Adrenal gland (tissue), 12 donors: ENCODE measurements around the gene RBMS1. TPM values are rescaled to one million over a fixed set of nuclear protein-coding genes. Genes with fewer than 3 reads are reported as not detected.

Experiments
- DNase-seq, 7 donors: peaks; one replicate each; pipeline ENCODE4 v3.0.0-alpha.2; 2019 to 2020
- H3K27ac ChIP-seq, 5 donors: fragments of 200-600 bp; sonication (generic) in 4 of 5; 1 replicate in 3 of 5; 2 replicates in 2 of 5; pipeline versions ENCODE4 v1.5.1 to v1.8.0; 2016 to 2020; ENCODE audit warnings: mild to moderate bottlenecking in 1 of 5
- H3K27me3 ChIP-seq: fragments of 200-600 bp; 2 replicates; pipeline ENCODE4 v1.8.0; 2021
- H3K36me3 ChIP-seq, 2 donors: fragments of 200-600 bp; replicated peaks in 1 of 2; 1 replicate in 1 of 2; 2 replicates in 1 of 2; pipeline versions ENCODE4 v1.5.1 to v1.8.0; 2018 to 2022
- H3K4me1 ChIP-seq, 2 donors: fragments of 200-600 bp; replicated peaks in 1 of 2; 1 replicate in 1 of 2; 2 replicates in 1 of 2; pipeline versions ENCODE4 v1.5.1 to v1.8.0; 2018 to 2021
- H3K4me3 ChIP-seq, 4 donors: fragments of 200-600 bp; sonication (generic) in 3 of 4; one replicate each; pipeline ENCODE4 v1.5.1; 2016 to 2018
- H3K9me3 ChIP-seq, 3 donors: fragments of 200-600 bp; sonication (generic) in 1 of 3; replicated peaks in 1 of 3; 1 replicate in 2 of 3; 2 replicates in 1 of 3; pipeline versions ENCODE4 v1.5.1 to v1.8.0; 2016 to 2021
- CTCF ChIP-seq, 6 experiments: fragments of 450-650 bp in 4 of 6; fragments of 200-600 bp in 2 of 6; sonication (generic) in 1 of 6; IDR thresholded peaks; 1 replicate in 5 of 6; 2 replicates in 1 of 6; pipeline versions ENCODE4 v1.5.1 to v1.8.0; 2016 to 2021; ENCODE audit warnings: antibody characterized with exemption in 6 of 6, mild to moderate bottlenecking in 2 of 6, moderate library complexity in 1 of 6
- POLR2A ChIP-seq, 2 donors: fragments of 450-650 bp; IDR thresholded peaks; one replicate each; pipeline ENCODE4 v1.6.1; 2017; ENCODE audit warnings: antibody characterized with exemption in 2 of 2, mild to moderate bottlenecking in 2 of 2, moderate library complexity in 1 of 2
- WGBS, 4 donors: extraction: QIAGEN DNeasy Blood & Tissue Kit in 2 of 4; methylation state at CpG; one replicate each; pipeline versions ENCODE4 v1.1.5 to v1.1.7; 2013 to 2017; 5-methylcytosine and 5-hydroxymethylcytosine counted together
- intact Hi-C, 2 donors: fragments of 100-400 bp; cut with DNase I; formaldehyde crosslinking; loops; one replicate each; pipeline versions ENCODE4 v1.14.1 to v1.15.0; 2022 to 2023
- polyA plus RNA-seq, 3 donors: library from polyadenylated mRNA; stranded (reverse); fragments of 200-250 nt in 2 of 3; fragments of 350-450 nt in 1 of 3; fragmentation: Illumina TruSeq in 1 of 3; extraction: RNeasy Lipid Tissue Mini Kit (QIAGEN cat#74804) in 1 of 3; gene quantifications; one replicate each; pipeline ENCODE4 v1.2.3, GENCODE V29; 2013 to 2014
- total RNA-seq, 9 donors: library from RNA; depleted of rRNA in 4 of 9; stranded (reverse); fragments of >200 nt in 4 of 9; fragments of 120-200 nt in 1 of 9; fragmentation: NEBNext Ultra II Directional in 1 of 9; extraction: Animal tissue kit (Norgen Biotek cat#: 25700) in 1 of 9; gene quantifications; one replicate each; pipeline versions ENCODE4 v1.1.0 to v1.2.4, GENCODE V29; 2013 to 2023
- donor health status: healthy with polysubstance abuse.
- donor health status: Bipolar disorder and iron deficiency.
- donor health status: DM: yes; HTN: yes; CAD: no.
- donor health status: DM: no; HTN: no; CAD: no.
- donor health status: DM: no; HTN: no; CAD: no.
- donor health status: DM: yes; HTN: yes; CAD: no.

Gene RBMS1
- total and polyA plus RNA-seq, 12 donors, result 24.2 to 62.1 (median 37.1) TPM

DNA sequence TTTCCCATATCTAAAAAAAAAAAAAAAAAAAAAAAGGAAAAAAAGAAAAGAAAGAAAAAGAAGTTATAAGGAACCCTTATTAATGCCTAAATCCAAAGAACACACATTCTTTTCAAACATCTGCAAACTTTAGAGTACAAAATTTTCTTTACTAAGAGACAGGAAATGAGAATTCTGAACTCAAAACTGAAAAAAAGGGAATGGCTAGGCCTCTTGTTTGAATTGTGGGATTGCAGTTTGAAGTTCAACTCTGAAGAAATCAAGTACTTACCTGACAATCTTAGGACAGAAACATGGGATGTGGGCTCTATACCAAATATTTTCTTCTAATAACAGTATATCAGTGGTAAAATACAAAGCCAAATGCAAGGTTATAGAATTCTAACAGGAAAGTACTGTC, 175.4 kb downstream of the RBMS1 start:
- TF ChIP-seq POLR2A (IDR thresholded peaks at IDR 0.05) (no peak), CTCF (IDR thresholded peaks at IDR 0.05) (no peak)
- DNase-seq, result no peak
- no peak overlapping the region for H3K27ac ChIP-seq
- peaks cover 0 to 52% of the 10 kb centered on the region in 2 donors for H3K4me1 ChIP-seq
- no peaks in the 10 kb centered on the region for H3K9me3 ChIP-seq
- no peak overlapping the region for H3K4me3 ChIP-seq
- H3K36me3 ChIP-seq, result no peaks in the 10 kb centered on the region
- no peaks in the 10 kb centered on the region for H3K27me3 ChIP-seq
- intact Hi-C loops, result no loop called here

GRCh38 chr2:160317181-160318099, 176.2 kb downstream of the RBMS1 start:
- H3K9me3 ChIP-seq, result no peaks in the 10 kb centered on the region
- H3K4me1 ChIP-seq, result peaks cover 0 to 51% of the 10 kb centered on the region in 2 donors
- intact Hi-C loops, result no loop called here
- H3K27ac ChIP-seq, result peak overlapping the region in 1 of 5 donors; percentile 32
- TF ChIP-seq CTCF (IDR thresholded peaks at IDR 0.05), result no peak
- TF ChIP-seq POLR2A (IDR thresholded peaks at IDR 0.05), result no peak
- DNase-seq, result no peak
- 76 to 86% (median 80%) methylated on average over 7 of the region's 7 CpGs for WGBS, 4 donors
- no peaks in the 10 kb centered on the region for H3K36me3 ChIP-seq
- no peak overlapping the region for H3K4me3 ChIP-seq
- H3K27me3 ChIP-seq, result no peaks in the 10 kb centered on the region

DNA sequence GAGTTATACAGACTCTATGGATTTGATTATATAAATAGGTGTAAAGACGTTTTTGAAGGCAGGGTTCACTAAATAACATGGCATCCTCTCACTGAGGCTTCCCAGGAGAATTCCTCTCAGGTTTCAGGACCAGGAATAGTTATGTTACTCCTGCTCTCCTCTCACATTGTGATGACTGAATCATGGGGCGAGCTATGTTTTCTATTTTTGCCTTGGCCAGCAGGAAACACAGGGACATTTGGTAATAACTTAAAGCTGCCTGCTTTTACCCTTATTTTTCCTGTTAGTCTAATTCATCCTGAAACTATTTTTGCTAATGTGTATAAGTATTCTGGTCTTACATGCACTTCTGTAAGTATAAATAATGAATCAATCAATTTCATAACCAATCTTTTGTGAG, 178.3 kb downstream of the RBMS1 start:
- H3K36me3 ChIP-seq, result peaks cover 0 to 5% of the 10 kb centered on the region in 2 donors
- no peak overlapping the region for H3K4me3 ChIP-seq
- TF ChIP-seq CTCF (IDR thresholded peaks at IDR 0.05) (no peak), POLR2A (IDR thresholded peaks at IDR 0.05) (no peak)
- no peaks in the 10 kb centered on the region for H3K27me3 ChIP-seq
- WGBS, 4 donors, result 65 to 71% (median 67%) methylated on average over 2 of the region's 2 CpGs
- intact Hi-C loops, result no loop called here
- no peak for DNase-seq
- no peaks in the 10 kb centered on the region for H3K9me3 ChIP-seq
- H3K27ac ChIP-seq, result no peak overlapping the region
- H3K4me1 ChIP-seq, result peaks cover 0 to 42% of the 10 kb centered on the region in 2 donors

GRCh38 chr2:160310118-160310828, 183.3 kb downstream of the RBMS1 start:
- Histone ChIP-seq H3K36me3 (peaks cover 0 to 9% of the 10 kb centered on the region in 2 donors), H3K4me1 (peaks cover 0 to 12% of the 10 kb centered on the region in 2 donors), H3K27ac (no peak overlapping the region), H3K4me3 (no peak overlapping the region), H3K27me3 (no peaks in the 10 kb centered on the region), H3K9me3 (no peaks in the 10 kb centered on the region)
- intact Hi-C loops, result no loop called here
- 69 to 81% (median 77%) methylated on average over 8 of the region's 8 CpGs for WGBS, 4 donors
- no peak for DNase-seq
- no peak for TF ChIP-seq CTCF (IDR thresholded peaks at IDR 0.05)
- no peak for TF ChIP-seq POLR2A (IDR thresholded peaks at IDR 0.05)
